Measurements from ENCODE around the gene CLCN7.

- TF ChIP-seq CTCF (IDR thresholded peaks at IDR 0.05) (no peak), POLR2AphosphoS5 (IDR thresholded peaks at IDR 0.05) (no peak), POLR2A (IDR thresholded peaks at IDR 0.05) (no peak), EP300 (IDR thresholded peaks at IDR 0.05) (no peak)
These were observed 7.8 kb downstream of the CLCN7 start for GRCh38 chr16:1466968-1467521.

Data from gastroesophageal sphincter (tissue), 3 donors.